Dendritic cell treated with granulocyte-macrophage colony-stimulating factor and Interleukin-4, amounts not matched to agents 40 ng/mL and 50 ng/mL, for 4 days (primary cell): Measurements from ENCODE around the gene BPHL.
A peak's percentile ranks its signal among the peaks of the same experiment; 100 is the strongest.

Experiments used
- H3K27ac Mint-ChIP-seq: one replicate; pipeline ENCODE4 v1.8.0; 2022; ENCODE audit warnings: mild to moderate bottlenecking, mixed read lengths
- H3K27me3 Mint-ChIP-seq: one replicate; pipeline ENCODE4 v1.8.0; 2022; ENCODE audit warnings: mild to moderate bottlenecking, mixed read lengths
- H3K36me3 Mint-ChIP-seq: one replicate; pipeline ENCODE4 v1.8.0; 2022; ENCODE audit warnings: low read depth, mixed read lengths
- H3K4me1 Mint-ChIP-seq: one replicate; pipeline ENCODE4 v1.8.0; 2022; ENCODE audit warnings: low read depth, mixed read lengths
- H3K4me3 Mint-ChIP-seq: one replicate; pipeline ENCODE4 v1.8.0; 2022; ENCODE audit warnings: mild to moderate bottlenecking, moderate library complexity, mixed read lengths
- H3K9me3 Mint-ChIP-seq: one replicate; pipeline ENCODE4 v1.8.0; 2022; ENCODE audit warnings: mixed read lengths
- intact Hi-C: fragments of 100-400 bp; cut with micrococcal nuclease; formaldehyde crosslinking; loops from one replicate; pipeline ENCODE4 v1.15.0; 2022

Gene BPHL

GRCh38 chr6:3094815-3095214, 23.7 kb upstream of the BPHL start:
- intact Hi-C loops = no loop called here
- H3K9me3 Mint-ChIP-seq = no peaks in the 10 kb centered on the region
- no peaks in the 10 kb centered on the region for H3K27me3 Mint-ChIP-seq
- no peak overlapping the region for H3K4me3 Mint-ChIP-seq
- H3K36me3 Mint-ChIP-seq = peaks cover 62% of the 10 kb centered on the region
- no peaks in the 10 kb centered on the region for H3K4me1 Mint-ChIP-seq
- peak overlapping the region; percentile 19 for H3K27ac Mint-ChIP-seq

GRCh38 chr6:3102875-3103274, 15.6 kb upstream of the BPHL start:
- H3K4me1 Mint-ChIP-seq = no peaks in the 10 kb centered on the region
- no peak overlapping the region for H3K27ac Mint-ChIP-seq
- no peak overlapping the region for H3K4me3 Mint-ChIP-seq
- intact Hi-C loops = no loop called here
- H3K9me3 Mint-ChIP-seq = no peaks in the 10 kb centered on the region
- H3K27me3 Mint-ChIP-seq = no peaks in the 10 kb centered on the region
- peaks cover 100% of the 10 kb centered on the region for H3K36me3 Mint-ChIP-seq

GRCh38 chr6:3108746-3109414, 9.6 kb upstream of the BPHL start:
- Mint-ChIP-seq H3K36me3 (peaks cover 100% of the 10 kb centered on the region), H3K4me1 (peaks cover 6% of the 10 kb centered on the region), H3K4me3 (no peak overlapping the region), H3K27me3 (no peaks in the 10 kb centered on the region), H3K27ac (no peak overlapping the region), H3K9me3 (no peaks in the 10 kb centered on the region)
- intact Hi-C loops = no loop called here

- Mint-ChIP-seq H3K9me3 (no peaks in the 10 kb centered on the region), H3K36me3 (peaks cover 100% of the 10 kb centered on the region), H3K4me3 (no peak overlapping the region), H3K27ac (no peak overlapping the region), H3K27me3 (no peaks in the 10 kb centered on the region), H3K4me1 (peaks cover 6% of the 10 kb centered on the region)
- intact Hi-C loops = no loop called here
Observed at GRCh38 chr6:3109761-3110160, 8.8 kb upstream of the BPHL start.

- H3K9me3 Mint-ChIP-seq = no peaks in the 10 kb centered on the region
- intact Hi-C loops = no loop called here
- peaks cover 72% of the 10 kb centered on the region for H3K36me3 Mint-ChIP-seq
- no peak overlapping the region for H3K27ac Mint-ChIP-seq
- H3K4me3 Mint-ChIP-seq = no peak overlapping the region
- H3K27me3 Mint-ChIP-seq = peaks cover 2% of the 10 kb centered on the region
- peaks cover 15% of the 10 kb centered on the region for H3K4me1 Mint-ChIP-seq
Observed at GRCh38 chr6:3114377-3114776, 4.1 kb upstream of the BPHL start.

- intact Hi-C loops = loop anchor here (2.0 kb wide), 1 partner anchor 49 kb away; the partner anchor contains the start of gene RIPK1
- peaks cover 37% of the 10 kb centered on the region for H3K36me3 Mint-ChIP-seq
- peak overlapping the region; percentile 85 for H3K4me3 Mint-ChIP-seq
- H3K9me3 Mint-ChIP-seq = no peaks in the 10 kb centered on the region
- H3K4me1 Mint-ChIP-seq = peaks cover 17% of the 10 kb centered on the region
- H3K27ac Mint-ChIP-seq = peak overlapping the region; percentile 94
- H3K27me3 Mint-ChIP-seq = peaks cover 5% of the 10 kb centered on the region
Observed at GRCh38 chr6:3117912-3118352, 579 bp upstream of the BPHL start.

- H3K4me1 Mint-ChIP-seq = peaks cover 17% of the 10 kb centered on the region
- peak overlapping the region; percentile 94 for H3K27ac Mint-ChIP-seq
- peaks cover 5% of the 10 kb centered on the region for H3K27me3 Mint-ChIP-seq
- peak overlapping the region; percentile 85 for H3K4me3 Mint-ChIP-seq
- intact Hi-C loops = loop anchor here (2.0 kb wide), 1 partner anchor 50 kb away; the partner anchor contains the start of gene RIPK1
- no peaks in the 10 kb centered on the region for H3K9me3 Mint-ChIP-seq
- peaks cover 24% of the 10 kb centered on the region for H3K36me3 Mint-ChIP-seq
Observed at GRCh38 chr6:3119040-3119723, 671 bp downstream of the BPHL start.

GRCh38 chr6:3120765-3121089, 2.2 kb downstream of the BPHL start:
- H3K9me3 Mint-ChIP-seq = no peaks in the 10 kb centered on the region
- no peak overlapping the region for H3K27ac Mint-ChIP-seq
- H3K4me3 Mint-ChIP-seq = no peak overlapping the region
- H3K27me3 Mint-ChIP-seq = peaks cover 5% of the 10 kb centered on the region
- peaks cover 17% of the 10 kb centered on the region for H3K4me1 Mint-ChIP-seq
- intact Hi-C loops = loop anchor here (10.0 kb wide), 1 partner anchor 614 kb away; no protein-coding TSS in a partner anchor
- peaks cover 12% of the 10 kb centered on the region for H3K36me3 Mint-ChIP-seq

- peaks cover 12% of the 10 kb centered on the region for H3K36me3 Mint-ChIP-seq
- no peaks in the 10 kb centered on the region for H3K9me3 Mint-ChIP-seq
- H3K4me1 Mint-ChIP-seq = peaks cover 10% of the 10 kb centered on the region
- intact Hi-C loops = loop anchor here (10.0 kb wide), 1 partner anchor 612 kb away; no protein-coding TSS in a partner anchor
- H3K4me3 Mint-ChIP-seq = no peak overlapping the region
- H3K27ac Mint-ChIP-seq = no peak overlapping the region
- H3K27me3 Mint-ChIP-seq = peaks cover 5% of the 10 kb centered on the region
Observed at GRCh38 chr6:3122823-3123182, 4.3 kb downstream of the BPHL start.

GRCh38 chr6:3124667-3125066, 6.2 kb downstream of the BPHL start:
- Mint-ChIP-seq H3K4me1 (no peaks in the 10 kb centered on the region), H3K9me3 (no peaks in the 10 kb centered on the region), H3K27me3 (no peaks in the 10 kb centered on the region), H3K4me3 (no peak overlapping the region), H3K27ac (no peak overlapping the region), H3K36me3 (peaks cover 11% of the 10 kb centered on the region)
- intact Hi-C loops = loop anchor here (5.0 to 10.0 kb wide), 2 partner anchors 38 to 610 kb away; no protein-coding TSS in a partner anchor

- H3K27me3 Mint-ChIP-seq = no peaks in the 10 kb centered on the region
- intact Hi-C loops = loop anchor here (1.0 to 10.0 kb wide), 3 partner anchors 36 to 609 kb away; no protein-coding TSS in a partner anchor
- no peak overlapping the region for H3K27ac Mint-ChIP-seq
- no peak overlapping the region for H3K4me3 Mint-ChIP-seq
- no peaks in the 10 kb centered on the region for H3K4me1 Mint-ChIP-seq
- no peaks in the 10 kb centered on the region for H3K9me3 Mint-ChIP-seq
- peaks cover 12% of the 10 kb centered on the region for H3K36me3 Mint-ChIP-seq
Observed at GRCh38 chr6:3125815-3126214, 7.3 kb downstream of the BPHL start.

GRCh38 chr6:3128356-3129108, 10.0 kb downstream of the BPHL start:
- H3K4me1 Mint-ChIP-seq = no peaks in the 10 kb centered on the region
- peaks cover 33% of the 10 kb centered on the region for H3K36me3 Mint-ChIP-seq
- intact Hi-C loops = loop anchor here (5.0 to 10.0 kb wide), 2 partner anchors 34 to 606 kb away; no protein-coding TSS in a partner anchor
- no peaks in the 10 kb centered on the region for H3K9me3 Mint-ChIP-seq
- no peak overlapping the region for H3K27ac Mint-ChIP-seq
- H3K27me3 Mint-ChIP-seq = no peaks in the 10 kb centered on the region
- no peak overlapping the region for H3K4me3 Mint-ChIP-seq

GRCh38 chr6:3131695-3132094, 13.2 kb downstream of the BPHL start:
- H3K36me3 Mint-ChIP-seq = peaks cover 36% of the 10 kb centered on the region
- H3K4me3 Mint-ChIP-seq = no peak overlapping the region
- no peaks in the 10 kb centered on the region for H3K27me3 Mint-ChIP-seq
- H3K27ac Mint-ChIP-seq = no peak overlapping the region
- intact Hi-C loops = no loop called here
- no peaks in the 10 kb centered on the region for H3K4me1 Mint-ChIP-seq
- no peaks in the 10 kb centered on the region for H3K9me3 Mint-ChIP-seq

GRCh38 chr6:3133515-3133914, 15.0 kb downstream of the BPHL start:
- Mint-ChIP-seq H3K4me3 (no peak overlapping the region), H3K27me3 (no peaks in the 10 kb centered on the region), H3K27ac (no peak overlapping the region), H3K9me3 (no peaks in the 10 kb centered on the region), H3K36me3 (peaks cover 39% of the 10 kb centered on the region), H3K4me1 (peaks cover 2% of the 10 kb centered on the region)
- intact Hi-C loops = no loop called here
